GM19035 (cell line): ENCODE measurements around the gene RHBG.
A peak's percentile ranks its signal among the peaks of the same experiment; 100 is the strongest.
"Not testable (repeated sequence)": the region's sequence is repeated elsewhere in the genome, so short reads cannot be mapped to it uniquely, and the experiment has no call there.

Experiments
- ATAC-seq: cut with Tn5 transposase; IDR thresholded peaks from one replicate; pipeline ENCODE4 v1.9.1; 2021; ENCODE audit not compliant: unreplicated experiment

RHBG gene

DNA sequence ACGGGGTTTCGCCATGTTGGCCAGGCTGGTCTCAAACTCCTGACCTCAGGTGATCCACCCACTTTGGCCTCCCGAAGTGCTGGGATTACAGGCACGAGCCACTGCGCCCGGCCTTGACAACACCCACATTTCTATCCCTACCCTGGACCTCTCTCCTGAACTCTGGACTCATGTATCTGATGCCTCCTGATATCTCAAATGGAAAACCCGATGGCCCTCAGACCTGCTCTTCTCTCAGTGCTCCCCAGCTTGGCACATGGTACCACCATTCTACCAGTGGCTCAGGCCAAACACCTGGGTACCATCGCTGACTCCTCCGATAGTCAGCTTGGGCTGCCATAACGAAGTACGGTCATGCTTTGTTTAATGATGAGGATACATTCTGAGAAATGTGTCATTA, 8.5 kb upstream of the RHBG start:
- no peak for ATAC-seq

DNA sequence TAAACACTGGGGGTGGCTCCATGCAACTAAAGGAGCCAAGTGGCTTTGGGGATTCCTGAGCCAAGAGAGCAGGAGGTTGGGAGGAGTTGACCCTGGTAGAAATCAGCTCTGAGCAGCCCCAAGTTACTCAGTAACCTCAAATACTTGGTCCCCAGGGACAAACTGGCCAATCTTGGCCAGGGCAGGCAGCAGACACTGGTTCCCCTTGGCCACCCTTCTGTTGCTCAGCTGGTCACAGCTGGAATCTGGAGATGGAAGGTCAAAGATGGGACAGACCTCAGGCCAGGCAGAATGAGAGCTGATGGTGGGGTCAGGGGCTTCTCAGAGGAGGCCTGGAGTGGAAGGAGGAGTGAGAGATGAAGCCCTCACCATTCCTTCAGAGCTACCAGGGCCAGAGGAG, 3.3 kb upstream of the RHBG start:
- no peak for ATAC-seq

DNA sequence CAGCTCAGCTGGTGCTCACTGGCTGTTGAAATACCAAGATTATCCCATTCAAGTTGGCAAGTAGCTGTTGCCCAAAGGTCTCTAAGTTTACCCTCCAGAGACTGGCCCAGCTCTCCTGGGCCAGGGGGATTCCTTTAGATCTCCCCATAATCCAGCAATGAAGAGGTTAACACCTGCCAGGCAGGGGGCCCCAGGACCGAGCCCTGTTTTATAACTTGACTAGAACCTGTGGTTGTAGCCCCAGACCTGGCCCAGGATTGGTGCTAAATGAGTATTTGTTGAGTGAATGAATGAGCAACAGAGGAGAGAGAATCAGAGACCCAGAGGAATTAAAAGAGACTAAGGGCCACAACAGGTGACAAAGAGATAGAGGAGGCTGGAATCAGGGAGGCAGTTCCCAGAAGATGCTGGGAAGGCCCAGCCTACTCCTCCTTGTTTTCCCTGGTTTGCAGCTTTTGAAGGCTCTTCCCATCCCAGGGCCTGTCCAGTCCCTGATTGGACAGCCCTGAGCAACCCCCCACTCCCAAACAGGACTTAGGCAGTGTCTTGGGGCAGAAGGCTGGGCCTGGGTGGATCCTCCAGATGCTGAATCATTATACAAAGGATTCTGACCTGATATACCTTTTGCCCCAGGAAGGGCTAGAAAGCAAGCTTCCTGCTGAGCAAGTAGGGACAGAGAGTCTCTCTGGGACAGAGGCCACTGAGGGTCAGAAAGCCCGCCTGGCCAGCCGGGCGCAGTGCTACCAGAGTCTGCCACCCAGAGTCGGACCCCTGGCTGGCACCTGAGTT, 2.4 kb upstream of the RHBG start:
- no peak for ATAC-seq

DNA sequence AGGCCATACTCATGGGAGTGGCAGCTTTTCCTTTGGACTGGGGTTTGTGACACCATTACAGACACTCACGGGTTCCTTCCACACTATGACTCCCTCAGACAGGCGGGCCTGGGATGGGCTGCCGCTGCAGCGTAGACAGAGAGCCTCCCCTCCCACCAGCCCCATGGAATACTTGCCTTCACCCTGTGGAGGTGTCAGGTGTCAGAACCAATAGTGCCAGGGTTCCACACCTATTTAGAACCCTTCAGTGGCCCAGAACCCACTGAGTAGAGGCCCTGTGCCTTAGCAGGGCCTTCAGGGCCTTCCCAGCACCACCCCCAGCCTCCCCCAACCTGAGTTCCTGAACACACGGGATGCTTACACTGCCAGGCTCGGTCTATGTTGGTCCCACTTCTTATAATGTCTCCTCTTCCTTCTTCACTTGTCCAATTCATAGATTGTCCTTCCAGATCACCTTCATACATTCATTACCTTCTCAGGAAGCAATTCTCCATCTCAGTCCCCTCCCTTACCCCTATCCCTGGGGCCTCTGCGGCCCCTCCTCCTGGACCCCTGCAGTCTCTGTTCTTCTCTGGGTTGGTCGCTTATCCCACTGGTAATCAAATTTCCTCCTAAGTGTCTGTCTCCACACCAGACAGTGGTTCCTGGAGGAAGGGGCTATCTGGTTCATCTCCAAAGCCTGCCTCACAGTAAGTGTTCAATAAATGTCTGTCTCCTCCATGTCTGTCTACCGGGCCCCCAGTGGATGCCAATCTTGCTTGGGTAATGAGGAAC, 1.4 kb upstream of the RHBG start:
- ATAC-seq, result no peak

DNA sequence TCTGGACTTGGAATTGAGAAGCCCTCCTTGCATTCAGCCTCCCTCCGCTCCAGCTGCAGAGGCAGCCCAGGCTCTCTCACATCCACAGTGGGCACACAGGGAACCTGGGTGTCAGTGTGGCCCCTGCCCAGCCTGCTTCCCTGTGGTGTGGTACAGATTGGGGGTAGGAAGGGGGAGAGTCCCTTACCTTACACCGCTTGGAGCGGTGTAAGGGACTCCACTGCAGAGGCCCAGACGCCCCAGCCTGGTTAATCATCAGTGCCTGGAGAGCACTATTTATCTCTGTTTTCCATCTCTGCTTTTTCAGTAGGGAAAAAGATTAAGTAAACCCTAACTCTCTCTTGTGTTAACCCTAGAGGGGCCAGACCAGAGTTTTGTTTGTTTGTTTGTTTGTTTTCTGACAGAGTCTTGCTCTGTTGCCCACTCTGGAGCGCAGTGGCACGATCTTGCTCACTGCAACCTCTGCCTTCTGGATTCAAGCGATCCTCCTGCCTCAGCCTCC, 803 bp upstream of the RHBG start:
- no peak for ATAC-seq

DNA sequence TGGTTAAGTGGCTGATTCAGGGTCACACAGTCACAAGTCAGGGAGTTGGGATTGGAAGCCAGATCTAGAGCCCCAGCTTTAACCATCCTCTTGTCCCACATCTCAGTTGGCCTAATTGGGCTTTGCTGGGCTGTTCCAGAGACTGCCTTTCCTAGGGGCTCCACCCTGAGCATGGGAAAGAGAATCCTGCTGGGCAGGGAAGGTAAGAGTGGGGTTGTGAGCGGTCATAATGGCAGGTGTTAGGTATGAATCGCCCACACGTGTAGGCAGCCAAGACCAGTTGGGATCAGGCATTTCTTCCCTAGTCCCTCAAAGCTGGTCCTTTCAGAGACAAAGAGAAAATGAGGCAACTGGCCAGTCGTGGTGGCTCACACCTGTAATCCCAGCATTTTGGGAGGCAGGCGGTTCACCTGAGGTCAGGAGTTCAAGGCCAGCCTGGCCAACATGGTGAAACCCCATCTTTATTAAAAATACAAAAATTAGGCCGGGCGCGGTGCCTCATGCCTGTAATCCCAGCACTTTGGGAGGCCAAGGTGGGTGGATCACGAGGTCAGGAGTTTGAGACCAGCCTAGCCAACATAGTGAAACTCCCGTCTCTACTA, 775 bp downstream of the RHBG start:
- not testable (repeated sequence) for ATAC-seq

DNA sequence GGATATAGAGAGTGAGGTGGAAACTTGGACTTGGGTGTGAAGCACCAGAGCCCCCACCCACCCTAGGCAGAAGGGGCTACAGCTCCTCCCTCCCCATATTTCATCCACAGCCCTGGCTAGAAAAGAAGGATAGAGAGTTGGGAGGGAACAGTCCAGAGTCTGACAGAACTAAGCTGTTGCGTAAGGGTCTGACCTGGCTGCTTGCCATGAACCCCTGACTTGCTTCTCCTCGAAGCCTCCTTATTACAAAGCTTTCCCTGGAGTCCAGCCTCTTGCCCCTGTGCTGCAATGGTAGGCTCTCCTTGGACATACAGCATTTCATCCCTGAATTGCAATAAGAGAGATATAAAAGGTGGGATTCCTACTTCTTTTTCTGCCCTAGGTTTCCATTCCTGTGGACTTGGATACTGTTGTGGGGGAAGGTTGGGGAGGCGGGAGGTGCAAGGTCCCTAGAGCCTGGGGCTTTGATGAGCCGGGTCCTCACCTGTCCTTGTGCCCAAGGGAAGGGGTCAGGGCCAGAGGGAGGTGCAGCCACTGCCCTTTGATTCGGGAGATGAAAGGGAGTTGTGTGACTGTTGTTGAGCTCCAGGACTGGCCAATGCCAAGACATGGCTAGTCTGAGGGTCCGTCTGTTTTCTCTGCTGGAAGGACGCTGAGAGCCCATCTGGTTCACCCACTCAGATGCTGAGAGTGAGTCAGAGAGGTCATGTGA, 2.7 kb downstream of the RHBG start:
- ATAC-seq, result no peak

DNA sequence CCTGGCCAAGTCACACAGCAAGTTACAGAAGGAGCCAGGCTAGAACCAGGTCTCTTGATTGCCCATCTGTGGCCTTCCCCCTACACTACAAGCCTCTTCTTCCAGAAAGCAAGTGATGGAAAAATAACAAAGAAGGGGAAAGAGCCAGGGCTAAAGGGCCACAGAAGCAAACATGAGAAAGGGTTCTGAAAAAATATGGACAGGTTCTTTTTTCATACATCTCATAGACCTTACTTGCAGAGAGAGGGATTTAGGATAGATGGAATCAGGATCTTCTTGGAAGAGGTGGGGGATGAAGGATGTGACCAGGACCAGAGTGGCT, 3.2 kb downstream of the RHBG start:
- ATAC-seq, result no peak

DNA sequence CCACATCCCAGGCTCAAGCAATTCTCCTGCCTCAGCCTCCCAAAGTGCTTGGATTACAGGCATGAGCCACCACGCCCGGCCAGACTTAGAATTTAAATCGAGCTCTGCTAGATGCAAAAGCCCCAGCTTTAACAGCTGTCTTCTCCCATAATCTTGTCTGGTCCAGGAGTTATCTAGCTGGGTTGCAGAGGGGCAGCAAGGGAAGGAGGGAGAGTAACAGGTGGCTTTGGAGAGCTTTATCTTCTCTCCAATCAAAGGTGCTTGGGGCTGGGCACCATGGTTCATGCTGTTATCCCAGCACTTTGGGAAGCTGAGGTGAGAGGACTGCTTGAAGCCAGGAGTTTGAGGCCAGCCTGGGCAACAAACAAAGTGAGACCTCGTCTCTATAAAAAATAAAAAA, 3.9 kb downstream of the RHBG start:
- ATAC-seq, result no peak

DNA sequence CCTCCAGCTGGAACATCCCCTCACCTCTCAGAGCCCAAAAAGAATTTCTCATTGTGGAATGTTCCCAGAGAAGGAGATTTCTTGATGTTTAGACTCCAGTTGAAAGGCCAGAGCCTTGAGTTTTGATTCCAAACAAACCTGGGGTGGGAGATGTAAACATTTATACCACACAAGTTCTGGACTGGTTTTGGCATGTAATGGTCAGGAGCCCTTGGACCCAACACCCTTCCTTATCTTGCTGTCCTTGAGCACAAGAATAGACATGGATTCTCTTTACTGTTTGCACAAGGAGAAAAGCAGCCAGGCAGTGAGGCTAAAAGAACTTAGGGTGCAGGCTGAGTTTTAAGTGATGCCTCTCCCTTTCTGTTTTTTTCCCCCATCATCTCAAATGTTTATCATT, 4.5 kb downstream of the RHBG start:
- ATAC-seq, result no peak

DNA sequence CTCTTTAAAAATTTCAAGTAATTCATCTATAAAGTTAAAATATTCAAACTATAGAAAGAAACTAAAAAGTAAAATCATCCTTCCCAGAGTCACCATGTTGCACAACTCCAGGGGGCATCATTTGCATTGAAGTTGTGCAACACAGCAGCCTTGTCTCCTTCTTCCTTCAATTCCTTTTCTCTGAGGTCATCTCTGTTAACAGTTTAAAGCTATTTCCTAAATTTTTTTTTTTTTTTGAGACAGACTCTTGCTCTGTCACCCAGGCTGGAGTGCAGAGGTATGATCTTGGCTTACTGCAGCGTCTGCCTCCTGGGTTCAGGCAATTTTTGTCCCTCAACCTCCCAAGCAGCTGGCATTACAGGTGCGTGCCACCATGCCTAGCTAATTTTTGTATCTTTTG, 7.1 kb downstream of the RHBG start:
- no peak for ATAC-seq

DNA sequence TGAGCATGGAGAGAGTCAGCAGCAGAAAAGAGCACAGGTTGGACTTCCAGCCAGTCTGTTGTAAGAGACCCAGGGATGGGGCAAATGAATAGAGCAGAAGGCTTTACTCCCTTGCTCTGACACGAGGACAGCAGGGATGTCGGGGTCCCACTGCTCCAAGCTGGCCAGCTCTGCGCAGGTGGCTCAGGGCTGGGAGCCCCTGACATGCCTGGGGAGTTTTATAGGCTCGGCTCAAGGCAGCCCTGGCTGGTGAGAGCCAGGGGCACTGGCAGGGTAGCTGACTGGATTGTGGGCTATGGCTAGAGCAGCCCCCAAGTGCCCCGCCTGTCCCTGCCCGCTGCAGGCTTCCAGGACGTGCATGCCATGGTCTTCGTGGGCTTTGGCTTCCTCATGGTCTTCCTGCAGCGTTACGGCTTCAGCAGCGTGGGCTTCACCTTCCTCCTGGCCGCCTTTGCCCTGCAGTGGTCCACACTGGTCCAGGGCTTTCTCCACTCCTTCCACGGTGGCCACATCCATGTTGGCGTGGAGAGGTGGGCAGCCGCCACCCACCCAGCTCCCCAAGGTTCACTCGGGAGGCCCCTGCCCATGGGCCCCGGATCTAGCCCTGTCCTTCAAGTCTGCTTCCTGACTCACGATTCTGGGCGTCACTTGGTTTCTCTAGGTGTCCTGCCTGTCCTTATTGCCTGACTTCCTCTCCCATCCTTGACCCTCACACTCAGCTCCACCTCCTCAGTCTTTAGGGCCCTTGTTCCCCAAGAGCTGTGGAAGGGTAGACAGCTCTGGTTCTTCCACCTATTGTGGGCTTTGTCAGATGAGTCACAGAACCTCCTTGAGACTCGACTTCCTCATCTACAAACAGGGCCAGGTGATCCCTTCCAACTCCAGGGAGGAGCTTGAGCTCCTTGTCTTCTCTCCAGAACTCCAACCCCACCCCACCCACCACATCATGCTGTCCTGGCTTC, 8.2 kb downstream of the RHBG start:
- no peak for ATAC-seq

DNA sequence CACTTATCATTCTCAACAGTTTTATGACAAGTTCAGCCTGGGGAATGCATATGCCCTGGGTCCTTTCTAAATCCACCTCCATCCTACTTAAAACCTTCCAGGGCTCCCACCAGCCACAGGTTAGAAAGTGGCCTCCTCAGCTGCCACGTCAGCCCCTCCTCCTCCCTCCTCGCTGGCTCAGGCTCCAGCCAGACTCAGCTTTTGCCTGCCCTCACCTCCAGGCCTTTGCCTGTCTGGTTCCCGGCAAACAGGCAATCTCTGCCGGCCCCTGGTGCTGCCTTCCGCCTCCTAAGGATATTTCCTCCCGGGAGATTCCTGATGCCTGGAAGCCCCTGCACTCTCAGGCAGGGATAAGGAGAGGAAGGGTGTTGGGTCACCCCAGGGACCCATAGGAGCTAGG, 9.5 kb downstream of the RHBG start:
- ATAC-seq, result no peak

DNA sequence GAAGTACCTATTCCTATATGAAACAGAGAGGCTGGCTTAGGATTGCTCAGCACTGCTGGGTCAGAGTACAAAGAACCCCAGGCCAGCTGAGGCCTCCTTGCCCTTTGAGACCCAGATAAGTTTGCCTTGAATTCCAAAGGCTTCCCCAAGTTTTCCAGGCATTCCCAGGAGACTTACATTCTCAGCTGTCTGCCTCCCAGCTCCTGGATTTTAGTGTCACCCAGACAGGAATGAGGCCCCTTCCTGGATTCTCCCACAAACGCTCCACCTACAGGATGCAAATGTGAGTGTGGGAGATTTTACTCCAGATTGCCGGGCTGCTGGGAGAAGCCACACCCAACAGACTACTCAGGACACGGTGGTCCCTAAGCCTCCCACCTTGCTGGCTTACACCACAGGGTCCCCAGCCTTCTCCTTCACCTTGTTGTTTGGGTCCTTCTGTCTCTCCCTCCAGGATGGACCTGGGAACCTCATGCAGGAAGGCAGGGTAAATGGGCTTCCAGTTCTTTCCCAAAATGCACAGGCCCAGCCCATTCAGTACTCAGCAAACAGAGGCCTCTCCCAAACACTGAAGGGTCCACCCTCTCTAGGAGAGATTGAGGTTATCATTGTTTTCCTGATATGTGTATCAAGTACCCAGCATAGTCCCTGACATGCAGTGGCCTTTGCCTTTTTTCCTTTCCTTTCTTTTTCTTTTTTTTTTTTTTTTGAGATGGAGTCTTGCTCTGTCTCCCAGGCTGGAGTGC, 10.6 kb downstream of the RHBG start:
- ATAC-seq, result no peak

DNA sequence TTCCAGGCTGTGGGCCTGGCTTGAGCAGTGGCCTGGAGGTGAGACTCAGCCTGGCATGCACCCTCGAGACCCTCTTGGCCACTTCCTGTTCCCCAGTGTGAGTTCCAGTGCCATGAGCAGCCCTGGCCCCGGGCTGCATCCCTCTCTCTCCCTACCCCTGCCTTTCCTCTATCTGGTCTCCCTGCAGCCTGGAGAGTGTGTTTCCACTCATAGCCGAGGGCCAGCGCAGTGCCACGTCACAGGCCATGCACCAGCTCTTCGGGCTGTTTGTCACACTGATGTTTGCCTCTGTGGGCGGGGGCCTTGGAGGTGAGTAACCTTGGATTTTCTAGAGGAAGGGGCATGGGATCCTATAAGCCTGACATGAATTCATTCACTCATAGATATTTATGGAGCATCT, 13.6 kb downstream of the RHBG start:
- ATAC-seq, result no peak

DNA sequence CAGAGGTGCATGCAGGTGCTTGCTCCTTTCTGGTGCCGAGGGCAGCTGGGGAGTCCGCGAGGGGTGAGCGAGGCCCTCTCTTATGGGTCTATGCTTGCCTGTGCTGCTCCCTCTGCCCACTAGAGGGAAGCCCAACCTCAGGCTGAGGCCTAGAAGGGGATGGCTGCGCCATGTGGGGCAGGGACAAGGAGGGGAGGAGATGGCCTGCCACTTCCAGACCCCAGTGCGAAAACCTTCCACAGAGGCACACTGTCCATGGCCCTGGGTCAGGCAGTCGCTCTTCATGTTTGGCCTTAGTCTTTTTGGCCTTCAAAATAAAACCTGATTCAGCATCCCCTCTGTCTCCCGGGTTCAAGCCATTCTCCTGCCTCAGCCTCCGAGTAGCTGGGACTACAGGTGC, 14.0 kb downstream of the RHBG start:
- ATAC-seq, result peak; percentile 58

DNA sequence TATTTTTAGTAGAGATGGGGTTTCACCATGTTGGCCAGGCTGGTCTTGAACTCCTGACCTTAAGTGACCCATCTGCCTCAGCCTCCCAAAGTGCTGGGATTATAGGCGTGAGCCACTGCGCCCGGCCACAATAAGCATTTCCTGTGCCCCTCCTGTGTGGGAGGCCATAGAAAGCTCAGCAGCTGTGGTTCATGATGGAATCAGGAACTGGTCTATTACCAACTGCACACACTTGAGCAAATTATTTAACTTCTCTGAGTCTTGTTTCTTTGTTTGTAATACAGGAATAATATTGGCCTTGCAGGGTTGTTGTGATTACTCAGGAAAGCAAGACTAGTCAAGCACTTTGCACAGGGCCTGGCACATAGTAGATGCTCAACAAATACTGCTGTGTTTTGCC, 15.0 kb downstream of the RHBG start:
- ATAC-seq, result no peak

DNA sequence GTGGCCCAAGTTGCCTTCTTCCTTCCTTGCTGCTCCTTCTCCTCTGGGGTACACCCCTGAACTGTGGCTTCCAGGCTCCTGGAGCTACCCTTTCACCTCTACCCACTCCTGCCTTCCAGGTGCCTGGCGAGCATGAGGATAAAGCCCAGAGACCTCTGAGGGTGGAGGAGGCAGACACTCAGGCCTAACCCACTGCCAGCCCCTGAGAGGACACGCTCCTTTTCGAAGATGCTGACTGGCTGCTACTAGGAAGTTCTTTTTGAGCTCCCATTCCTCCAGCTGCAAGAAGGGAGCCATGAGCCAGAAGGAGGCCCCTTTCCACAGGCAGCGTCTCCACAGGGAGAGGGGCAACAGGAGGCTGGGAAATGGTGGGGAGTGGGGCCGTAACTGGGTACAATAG, 15.6 kb downstream of the RHBG start:
- no peak for ATAC-seq

DNA sequence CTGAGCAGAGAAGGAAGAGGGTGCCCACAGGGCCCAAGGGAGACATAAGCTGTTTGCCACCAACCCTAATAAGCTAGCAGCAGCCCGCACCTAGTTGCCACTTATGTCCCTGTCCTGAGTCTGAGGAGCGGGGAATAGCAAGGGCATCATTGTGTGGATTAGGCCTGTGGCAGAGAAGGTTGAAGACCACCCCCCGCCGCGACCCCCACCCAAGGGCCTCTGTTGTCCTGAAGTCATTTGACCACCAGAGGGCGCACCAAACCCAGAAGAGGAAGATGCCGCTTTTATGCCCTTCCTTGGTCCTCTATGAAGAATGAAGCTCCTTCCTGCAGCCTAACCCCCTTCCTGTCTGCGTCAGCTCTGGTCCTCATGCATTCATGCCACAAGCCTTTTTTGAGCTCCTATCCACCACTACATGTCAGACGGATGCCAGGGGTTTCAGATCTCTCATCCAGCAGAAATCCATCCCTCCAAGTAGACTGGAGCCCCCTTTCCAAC, 16.6 kb downstream of the RHBG start:
- no peak for ATAC-seq
